ENCODE data around the gene CPA2.

The CPA2 gene

DNA sequence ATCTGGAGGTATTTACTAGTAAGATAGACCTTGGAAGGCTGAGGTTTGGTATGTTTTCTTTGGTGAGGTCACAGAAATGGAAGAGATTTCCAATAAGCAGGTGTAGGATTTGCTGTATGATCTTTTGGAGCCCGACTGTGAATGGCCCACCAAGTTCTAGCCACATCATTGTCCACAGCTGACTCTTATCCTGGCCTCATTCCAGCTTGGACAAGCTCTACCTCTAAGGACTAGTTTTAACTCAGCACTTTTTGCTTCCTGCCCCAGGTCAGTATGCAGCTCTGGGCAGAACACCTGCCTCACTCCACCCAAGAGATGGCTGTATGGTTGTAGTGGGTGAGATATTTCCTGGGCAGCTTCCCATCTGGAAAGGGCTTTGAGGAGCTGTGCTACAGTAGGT is 20.2 kb downstream of the CPA2 start:
- TF ChIP-seq CTCF (IDR thresholded peaks at IDR 0.05; ENCODE audit: borderline replicate concordance, control extremely low read depth, extremely low read depth, insufficient read depth, missing control alignments): no peak
- no peak for DNase-seq (ENCODE audit: low spot score)
- in situ Hi-C loops (cut with MboI; ENCODE audit: low sequenced_read_pairs, unreplicated experiment): no loop called here

GRCh38 chr7:130288168-130288567 is 21.5 kb downstream of the CPA2 start:
- no peak for TF ChIP-seq CTCF (IDR thresholded peaks at IDR 0.05; ENCODE audit: borderline replicate concordance, control extremely low read depth, extremely low read depth, insufficient read depth, missing control alignments)
- no peak for DNase-seq (ENCODE audit: low spot score)

GRCh38 chr7:130288829-130289228 is 22.2 kb downstream of the CPA2 start:
- TF ChIP-seq CTCF (IDR thresholded peaks at IDR 0.05; ENCODE audit: borderline replicate concordance, control extremely low read depth, extremely low read depth, insufficient read depth, missing control alignments): no peak
- in situ Hi-C loops (cut with MboI; ENCODE audit: low sequenced_read_pairs, unreplicated experiment): no loop called here
- DNase-seq (ENCODE audit: low spot score): no peak

More at GRCh38 chr7:130288168-130288567, 21.5 kb downstream of the CPA2 start:
- in situ Hi-C loops (cut with MboI; ENCODE audit: low sequenced_read_pairs, unreplicated experiment): no loop called here

DNA sequence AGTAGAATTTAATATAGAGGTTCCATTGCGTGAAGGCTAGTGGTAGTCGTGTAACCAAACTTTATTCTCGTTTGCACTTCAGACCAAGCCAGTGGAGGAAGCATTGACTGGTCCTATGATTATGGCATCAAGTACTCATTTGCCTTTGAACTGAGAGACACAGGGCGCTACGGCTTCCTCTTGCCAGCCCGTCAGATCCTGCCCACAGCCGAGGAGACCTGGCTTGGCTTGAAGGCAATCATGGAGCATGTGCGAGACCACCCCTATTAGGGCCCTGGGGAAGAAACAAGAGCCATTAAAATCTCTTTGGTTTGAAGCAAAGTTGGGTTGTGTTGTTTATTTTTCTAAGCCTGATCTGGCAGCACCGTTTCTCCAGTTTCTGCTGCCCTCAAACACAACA is 22.8 kb downstream of the CPA2 start:
- no peak for DNase-seq (ENCODE audit: low spot score)

GRCh38 chr7:130290745-130291144 is 24.1 kb downstream of the CPA2 start:
- in situ Hi-C loops (cut with MboI; ENCODE audit: low sequenced_read_pairs, unreplicated experiment): no loop called here
- DNase-seq (ENCODE audit: low spot score): no peak
- no peak for TF ChIP-seq CTCF (IDR thresholded peaks at IDR 0.05; ENCODE audit: borderline replicate concordance, control extremely low read depth, extremely low read depth, insufficient read depth, missing control alignments)

More for the DNA sequence above, 22.8 kb downstream of the CPA2 start:
- TF ChIP-seq CTCF (IDR thresholded peaks at IDR 0.05; ENCODE audit: borderline replicate concordance, control extremely low read depth, extremely low read depth, insufficient read depth, missing control alignments): no peak
- in situ Hi-C loops (cut with MboI; ENCODE audit: low sequenced_read_pairs, unreplicated experiment): no loop called here

GRCh38 chr7:130292682-130293257 is 26.1 kb downstream of the CPA2 start, which contains the start of gene CPA4:
CPA4 (plus strand) TSS chr7:130293161; CDS start chr7:130293181, 20 bp downstream.
- in situ Hi-C loops (cut with MboI; ENCODE audit: low sequenced_read_pairs, unreplicated experiment): no loop called here
- no peak for TF ChIP-seq CTCF (IDR thresholded peaks at IDR 0.05; ENCODE audit: borderline replicate concordance, control extremely low read depth, extremely low read depth, insufficient read depth, missing control alignments)
- no peak for DNase-seq (ENCODE audit: low spot score)

All from GM13976 (cell line).